ENCODE measurements around the gene MTRF1.

Gene MTRF1, protein sequence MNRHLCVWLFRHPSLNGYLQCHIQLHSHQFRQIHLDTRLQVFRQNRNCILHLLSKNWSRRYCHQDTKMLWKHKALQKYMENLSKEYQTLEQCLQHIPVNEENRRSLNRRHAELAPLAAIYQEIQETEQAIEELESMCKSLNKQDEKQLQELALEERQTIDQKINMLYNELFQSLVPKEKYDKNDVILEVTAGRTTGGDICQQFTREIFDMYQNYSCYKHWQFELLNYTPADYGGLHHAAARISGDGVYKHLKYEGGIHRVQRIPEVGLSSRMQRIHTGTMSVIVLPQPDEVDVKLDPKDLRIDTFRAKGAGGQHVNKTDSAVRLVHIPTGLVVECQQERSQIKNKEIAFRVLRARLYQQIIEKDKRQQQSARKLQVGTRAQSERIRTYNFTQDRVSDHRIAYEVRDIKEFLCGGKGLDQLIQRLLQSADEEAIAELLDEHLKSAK

GRCh38 chr13:41263261-41263971 is at the start of gene MTRF1:
Gene MTRF1, minus strand, starts transcription at chr13:41263576. Its CDS starts 2,669 bp downstream, at chr13:41260907.
- DNase-seq, result peak; percentile 78 to 80

DNA sequence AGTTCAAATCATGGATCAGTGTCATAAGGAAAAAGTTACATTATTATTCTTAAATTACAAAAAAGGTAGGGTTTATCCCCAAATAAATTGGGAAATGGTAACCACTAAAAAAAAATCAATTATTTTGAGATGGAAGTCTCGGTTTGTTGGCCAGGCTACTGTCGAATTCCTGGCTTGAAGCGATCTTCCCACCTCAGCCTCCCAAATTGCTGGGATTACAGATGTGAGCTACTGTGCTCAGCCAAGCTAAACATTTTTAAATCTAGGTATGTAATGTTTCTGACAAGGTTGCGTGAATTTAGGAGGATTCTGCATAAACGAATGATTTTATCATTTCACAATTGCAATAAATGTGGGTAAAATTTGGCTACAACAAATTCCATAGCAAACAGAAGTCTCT is 49.7 kb upstream of the MTRF1 start:
- DNase-seq, result no peak

DNA sequence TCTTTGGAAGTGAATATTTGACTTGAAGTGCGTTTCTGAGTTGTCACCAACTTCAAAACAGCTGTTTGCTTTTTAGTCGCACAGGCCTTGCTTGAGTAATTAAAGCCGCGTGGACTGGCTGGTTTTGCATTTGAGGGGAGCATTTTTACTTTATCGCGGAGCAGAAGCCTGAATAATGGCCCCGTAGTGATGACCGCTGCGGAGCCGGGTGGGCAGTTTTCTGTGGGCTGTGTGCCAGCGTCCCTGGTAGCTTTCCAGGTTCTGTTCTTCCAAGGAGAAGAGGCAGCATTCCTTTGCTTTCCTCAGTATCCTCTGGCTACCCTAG is 48.8 kb upstream of the MTRF1 start:
- DNase-seq, result peak in 1 of 2 experiments; percentile 26

DNA sequence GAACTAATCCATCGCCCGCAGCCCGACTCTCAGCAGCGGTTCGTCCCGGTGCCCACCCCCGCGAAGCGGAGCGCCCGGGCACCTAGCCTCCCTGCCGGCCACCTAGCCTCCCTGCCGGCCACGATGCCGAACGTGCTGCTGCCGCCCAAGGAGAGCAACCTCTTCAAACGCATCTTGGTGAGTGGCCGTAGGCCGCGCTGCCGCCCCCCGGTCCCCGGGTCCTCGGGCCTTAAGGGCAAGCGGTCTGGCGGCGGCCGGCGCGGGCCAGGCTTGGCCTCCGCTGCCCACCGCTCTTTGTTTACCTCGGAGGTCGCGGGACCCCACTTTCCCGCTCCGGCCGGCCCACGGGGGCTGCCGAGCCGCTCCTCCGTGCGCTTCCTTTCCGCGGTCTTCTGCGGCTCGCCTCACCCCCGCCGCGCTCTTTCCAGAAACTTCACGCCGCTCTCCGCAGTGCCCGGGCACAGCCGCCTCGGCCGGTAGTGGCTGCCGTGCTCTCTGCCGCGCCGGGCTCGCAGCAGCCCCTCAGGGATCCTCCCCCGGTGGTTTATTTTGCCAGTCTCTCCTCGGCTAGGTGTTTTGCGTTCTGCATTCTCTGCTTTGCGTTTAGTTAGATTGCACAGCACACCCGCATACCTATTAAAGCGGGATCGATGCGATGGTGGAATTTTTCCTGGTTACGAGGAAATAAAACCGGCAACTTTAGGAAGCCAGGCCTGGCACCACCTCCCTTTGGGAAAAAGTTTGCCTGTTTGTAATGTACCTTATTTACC is 48.2 kb upstream of the MTRF1 start:
- no peak for DNase-seq

DNA sequence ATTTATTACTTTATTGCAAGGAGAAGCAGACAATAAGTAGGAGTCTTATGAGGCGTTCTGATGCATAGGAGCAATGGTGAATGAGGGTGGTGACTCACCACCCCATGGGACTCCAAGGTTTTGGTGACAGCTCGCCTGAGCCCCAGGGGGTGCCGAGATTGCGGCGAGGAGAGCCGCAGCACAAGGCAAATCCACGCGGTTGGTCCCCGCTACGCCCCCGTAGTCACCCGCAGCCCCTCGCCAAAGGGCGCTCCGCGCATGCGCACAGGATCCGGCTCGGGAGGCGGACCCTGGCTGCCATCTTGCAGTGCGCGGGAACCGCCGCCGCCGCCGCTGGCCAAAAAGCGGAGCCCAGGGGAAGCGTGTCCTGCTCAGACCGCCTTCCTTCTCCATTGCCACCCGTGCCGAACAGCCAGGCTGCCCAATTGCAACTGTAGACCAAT is 47.6 kb upstream of the MTRF1 start, which contains the start of gene NAA16:
Gene NAA16, plus strand, starts transcription at position 305 of the 443 bp plus-strand sequence. CDS start 262 bp downstream, outside the sequence.
- peak; percentile 78 to 95 for DNase-seq

DNA sequence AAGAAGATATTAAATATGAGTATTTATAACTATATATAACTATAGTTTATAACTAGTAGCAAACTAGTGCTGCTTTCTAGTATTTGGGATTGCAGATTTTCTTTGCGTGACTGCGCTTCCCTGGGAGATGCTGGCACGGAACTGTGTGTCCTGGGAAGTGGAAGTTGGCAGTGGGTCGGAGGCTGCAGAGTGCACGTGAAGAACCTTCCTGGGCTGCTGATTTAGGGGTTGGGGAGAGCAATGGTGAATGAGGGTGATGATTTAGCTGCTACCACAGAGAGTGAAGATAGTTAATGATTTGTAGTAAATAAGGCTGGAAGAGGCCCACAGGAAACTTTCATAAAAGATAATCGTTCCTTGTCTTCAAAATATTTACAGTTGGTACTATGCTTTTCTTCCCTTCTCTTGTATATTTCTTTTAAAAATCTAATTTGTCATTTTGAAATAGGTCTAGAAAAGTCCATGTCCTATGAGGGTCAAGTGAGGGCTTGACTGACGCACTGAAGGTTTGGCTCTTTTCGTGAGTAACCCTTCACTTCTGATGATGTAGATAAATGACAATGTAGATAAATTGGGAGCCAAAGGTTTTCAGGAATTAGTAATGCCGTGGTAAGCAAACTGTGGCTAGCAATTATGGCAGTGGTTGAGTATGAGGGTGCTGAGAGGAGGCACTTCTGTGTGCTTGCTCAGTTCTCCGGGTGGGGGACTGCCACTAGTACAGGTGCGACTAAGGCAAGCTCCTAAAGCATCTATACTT is 44.7 kb upstream of the MTRF1 start:
- no peak for DNase-seq

DNA sequence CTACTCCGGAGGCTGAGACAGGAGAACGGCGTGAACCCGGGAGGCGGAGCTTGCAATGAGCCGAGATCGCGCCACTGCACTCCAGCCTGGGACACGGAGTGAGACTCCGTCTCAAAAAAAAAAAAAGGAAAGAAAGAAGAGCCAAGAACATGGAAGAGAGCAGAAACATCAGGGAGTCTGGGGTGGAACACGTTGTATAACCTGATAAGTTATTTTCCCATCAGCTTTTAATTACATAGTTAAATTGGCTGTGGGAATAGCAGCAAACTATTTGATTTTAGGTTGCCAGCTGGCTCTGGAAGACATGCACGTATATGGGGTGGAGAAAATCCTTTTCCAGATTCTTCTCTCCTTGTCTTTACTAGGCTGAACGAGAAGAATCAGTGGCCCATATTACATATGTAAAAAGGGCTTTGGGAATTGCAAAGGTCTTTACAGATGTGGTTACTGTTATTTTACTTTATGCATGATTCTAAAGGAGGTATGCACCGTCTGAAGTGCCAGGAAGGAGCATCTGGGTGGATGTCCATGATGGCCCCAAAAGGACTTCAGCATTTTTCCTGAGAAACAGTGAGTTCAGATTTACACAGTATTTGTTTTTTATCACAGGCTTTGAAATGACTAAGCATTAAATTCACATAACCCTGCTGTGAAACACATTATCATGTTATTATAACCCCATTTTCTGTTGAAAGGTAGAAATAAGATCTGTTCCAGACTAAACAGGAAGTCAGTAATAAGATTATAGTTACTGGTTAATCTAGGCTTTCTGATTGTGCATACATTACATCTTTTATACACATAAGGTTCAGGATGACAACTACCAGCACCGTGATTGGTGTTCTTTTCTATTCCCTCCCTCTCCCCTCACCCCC is 43.1 kb upstream of the MTRF1 start:
- DNase-seq, result no peak

GRCh38 chr13:41304551-41304950 is 41.2 kb upstream of the MTRF1 start:
- no peak for DNase-seq

DNA sequence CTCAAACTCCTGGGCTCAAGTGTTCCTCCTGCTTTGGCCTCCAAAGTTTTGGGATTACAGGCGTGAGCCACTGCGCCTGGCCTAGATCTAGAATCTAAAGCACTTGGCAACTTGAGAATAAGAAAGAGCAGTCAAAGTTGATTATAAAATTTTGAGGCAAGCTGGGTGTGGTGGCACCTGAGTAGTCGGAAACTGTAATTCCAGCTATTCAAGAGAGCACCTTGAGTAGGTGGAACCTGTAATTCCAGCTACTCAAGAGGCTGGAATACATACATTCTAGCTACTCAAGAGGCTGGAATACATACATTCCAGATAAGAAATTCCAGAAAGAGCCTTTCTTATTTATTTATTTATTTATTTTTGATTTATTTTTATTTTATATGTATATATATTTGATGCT is 39.4 kb upstream of the MTRF1 start:
- no peak for DNase-seq

DNA sequence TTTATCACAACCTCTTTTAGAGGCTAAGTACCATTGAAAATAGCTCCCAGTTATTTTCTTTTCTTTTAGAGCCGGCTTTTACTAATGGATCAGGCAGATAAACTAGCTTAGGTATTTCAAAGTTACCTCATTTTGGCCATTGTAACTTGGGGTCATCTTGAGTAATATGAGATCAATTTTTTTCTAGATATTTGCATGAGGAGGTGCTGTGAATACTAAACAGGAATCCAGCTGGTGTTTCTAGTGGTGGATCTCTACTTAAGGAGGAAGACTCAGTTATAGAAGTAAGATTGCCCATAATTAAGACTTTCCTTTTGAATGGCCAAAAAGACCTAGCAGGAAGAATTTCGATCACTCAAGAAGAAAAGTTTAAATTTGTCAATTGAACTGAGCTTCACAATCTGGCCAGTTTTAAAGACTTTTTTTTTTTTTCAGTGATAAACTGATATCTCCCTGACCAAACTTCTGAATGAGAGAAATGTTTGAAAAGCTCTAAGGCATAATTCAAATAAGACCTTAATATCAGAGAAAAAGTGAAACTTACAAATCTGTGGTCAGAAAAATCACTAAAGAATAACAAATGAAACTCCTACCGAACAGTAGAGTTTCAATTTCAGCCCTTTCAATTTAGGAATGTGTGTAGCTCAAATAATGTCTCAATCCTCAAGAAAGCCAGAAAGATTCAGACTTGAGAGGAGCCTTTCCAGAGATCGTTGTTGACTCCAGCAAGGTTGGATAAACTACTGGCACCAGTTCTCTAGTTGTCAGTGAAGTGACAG is 36.1 kb upstream of the MTRF1 start:
- no peak for DNase-seq

GRCh38 chr13:41296879-41297646 is 33.7 kb upstream of the MTRF1 start:
- no peak for DNase-seq

- no peak for DNase-seq
These were observed 32.6 kb upstream of the MTRF1 start for GRCh38 chr13:41295973-41296372.

- DNase-seq, result no peak
These were observed 31.5 kb upstream of the MTRF1 start for GRCh38 chr13:41294914-41295313.

- DNase-seq, result no peak
These were observed 29.9 kb upstream of the MTRF1 start for GRCh38 chr13:41293272-41293671.

DNA sequence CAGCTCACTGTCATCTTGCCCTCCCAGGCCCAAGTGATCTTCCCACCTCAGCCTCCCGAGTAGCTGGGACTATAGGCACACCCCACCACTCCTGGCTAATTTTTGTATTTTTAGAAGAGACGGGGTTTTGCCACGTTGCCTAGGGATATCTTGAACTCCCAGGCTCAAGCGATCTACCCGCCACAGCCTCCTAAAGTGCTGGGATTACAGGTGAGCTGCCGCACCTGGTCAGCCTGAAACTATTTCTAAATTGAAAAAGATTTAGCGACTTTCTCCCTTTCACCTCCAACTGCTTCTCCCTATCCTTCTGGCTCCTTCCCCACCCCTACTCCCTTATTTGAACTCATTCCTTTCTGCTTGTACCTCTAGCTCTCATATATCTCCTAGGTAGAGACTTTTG is 27.9 kb upstream of the MTRF1 start:
- no peak for DNase-seq

DNA sequence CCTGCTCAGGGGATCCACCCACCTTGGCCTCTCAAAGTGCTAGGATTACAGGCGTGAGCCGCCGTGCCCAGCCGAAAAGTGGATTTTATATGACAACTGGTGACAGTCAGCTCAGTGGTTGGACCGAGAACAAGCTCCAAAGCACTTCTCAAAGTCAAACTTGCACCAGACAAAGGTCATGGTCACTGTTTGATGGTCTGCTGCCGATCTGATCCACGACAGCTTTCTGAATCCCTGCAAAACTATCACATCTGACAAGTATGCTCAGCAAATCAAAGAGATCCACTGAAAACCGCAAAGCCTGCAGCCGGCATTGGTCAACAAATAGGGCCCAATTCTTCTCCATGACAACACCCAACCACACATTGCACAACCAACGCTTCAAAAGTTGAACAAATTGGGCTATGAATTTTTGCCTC is 26.1 kb upstream of the MTRF1 start:
- DNase-seq, result no peak

GRCh38 chr13:41286370-41286769 is 23.0 kb upstream of the MTRF1 start:
- DNase-seq, result no peak

DNA sequence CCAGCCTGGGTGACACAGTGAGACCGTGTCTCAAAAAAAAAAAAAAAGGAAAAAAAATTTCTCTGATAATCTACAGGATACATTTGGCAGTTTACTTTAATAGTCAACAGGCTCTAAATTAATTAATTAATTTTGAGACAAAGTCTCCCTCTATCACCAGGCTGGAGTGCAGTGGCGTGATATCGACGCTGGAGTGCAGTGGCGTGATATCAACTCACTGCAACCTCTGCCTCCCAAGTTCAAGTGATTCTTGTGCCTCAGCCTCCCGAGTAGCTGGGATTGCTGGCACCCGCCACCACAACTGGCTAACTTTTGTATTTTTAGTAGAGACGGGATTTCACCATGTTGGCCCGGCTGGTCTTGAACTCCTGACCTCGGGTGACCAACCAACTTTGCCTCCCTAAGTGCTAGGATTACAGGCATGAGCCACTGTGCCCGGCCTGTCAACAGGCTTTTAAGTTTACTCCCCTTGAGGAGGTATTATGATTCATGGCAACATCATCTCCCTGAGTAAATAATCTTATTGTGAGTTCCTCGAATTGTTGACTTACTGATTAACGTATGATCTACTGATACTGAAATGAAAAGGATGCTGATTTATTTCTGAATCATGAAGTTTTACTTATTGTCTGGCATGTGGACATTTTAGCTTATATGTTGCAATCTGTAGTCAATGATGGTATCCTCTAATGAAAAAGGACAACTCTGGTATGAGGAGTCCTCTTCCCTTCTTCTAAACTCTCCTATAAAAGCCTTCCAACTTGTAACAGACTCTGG is 21.3 kb upstream of the MTRF1 start:
- DNase-seq, result no peak

GRCh38 chr13:41282129-41282571 is 18.8 kb upstream of the MTRF1 start:
- DNase-seq, result no peak

Data from NCI-H446 (cell line).